MM.1S (cell line): Measurements from ENCODE around the gene ZSCAN29.

Experiments used
- DNase-seq: peaks from one replicate; pipeline ENCODE4 v3.0.0-alpha.2; 2015
- H2AFZ ChIP-seq: fragments of 300-600 bp; sonication (generic); 2 replicates; pipeline ENCODE4 v1.6.0; 2016; ENCODE audit warnings: antibody characterized with exemption, low read length
- H3F3A ChIP-seq: fragments of 300-600 bp; sonication (generic); 2 replicates; pipeline ENCODE4 v1.6.1; 2016; ENCODE audit warnings: mild to moderate bottlenecking, antibody characterized with exemption, low read length, moderate library complexity, mixed read lengths; ENCODE audit not compliant: insufficient read depth
- H3K27ac ChIP-seq: fragments of 300-600 bp; sonication (generic); 2 replicates; pipeline ENCODE4 v1.5.1; 2016; ENCODE audit warnings: mild to moderate bottlenecking, low read length
- H3K27me3 ChIP-seq: fragments of 300-600 bp; sonication (generic); replicated peaks from 2 replicates; pipeline ENCODE4 v1.6.0; 2016; ENCODE audit warnings: low read length; ENCODE audit not compliant: insufficient read depth
- H3K36me3 ChIP-seq: fragments of 300-600 bp; sonication (generic); replicated peaks from 2 replicates; pipeline ENCODE4 v1.6.1; 2016; ENCODE audit warnings: mild to moderate bottlenecking, low read length, mixed read lengths; ENCODE audit not compliant: insufficient read depth
- H3K4me1 ChIP-seq: fragments of 300-600 bp; sonication (generic); 2 replicates; pipeline ENCODE4 v1.6.1; 2016; ENCODE audit warnings: low read length, mixed read lengths
- H3K4me2 ChIP-seq: fragments of 300-600 bp; sonication (generic); 2 replicates; pipeline ENCODE4 v1.6.0; 2016; ENCODE audit warnings: low read depth, low read length
- H3K4me3 ChIP-seq: fragments of 300-600 bp; sonication (generic); 2 replicates; pipeline ENCODE4 v1.5.1; 2016; ENCODE audit warnings: low read length, mixed read lengths
- H3K79me2 ChIP-seq: fragments of 300-600 bp; sonication (generic); 2 replicates; pipeline ENCODE4 v1.6.1; 2016; ENCODE audit warnings: mixed run types, low read length, mixed read lengths
- H3K9ac ChIP-seq: fragments of 300-600 bp; sonication (generic); 2 replicates; pipeline ENCODE4 v1.6.1; 2016; ENCODE audit warnings: low read length, mixed read lengths
- H3K9me2 ChIP-seq: fragments of 300-600 bp; sonication (generic); replicated peaks from 2 replicates; pipeline ENCODE4 v1.6.1; 2016; ENCODE audit warnings: mild to moderate bottlenecking, low read length, mixed read lengths; ENCODE audit not compliant: insufficient read depth
- H3K9me3 ChIP-seq: fragments of 300-600 bp; sonication (generic); replicated peaks from 2 replicates; pipeline ENCODE4 v1.6.1; 2016; ENCODE audit warnings: mild to moderate bottlenecking, low read length, mixed read lengths; ENCODE audit not compliant: insufficient read depth
- H4K20me1 ChIP-seq: fragments of 300-600 bp; sonication (generic); 2 replicates; pipeline ENCODE4 v1.6.1; 2016; ENCODE audit warnings: mild to moderate bottlenecking, low read length, moderate library complexity, mixed read lengths; ENCODE audit not compliant: insufficient read depth
- EZH2 ChIP-seq: fragments of 300-600 bp; sonication (generic); optimal IDR thresholded peaks from 2 replicates; pipeline ENCODE3; 2017; ENCODE audit warnings: low read depth, mild to moderate bottlenecking, antibody characterized with exemption, low read length, mixed read lengths
- EZH2phosphoT487 ChIP-seq: fragments of 300-600 bp; sonication (generic); IDR thresholded peaks from 2 replicates; pipeline ENCODE4 v1.6.1; 2018; ENCODE audit warnings: antibody characterized with exemption, low read length
- TF ChIP-seq, protein P1 (sequence below): fragments of 300-600 bp; sonication (generic); IDR thresholded peaks from 2 replicates; pipeline ENCODE4 v1.5.1; 2016; ENCODE audit warnings: antibody characterized with exemption, low read length, mixed read lengths

Gene ZSCAN29

DNA sequence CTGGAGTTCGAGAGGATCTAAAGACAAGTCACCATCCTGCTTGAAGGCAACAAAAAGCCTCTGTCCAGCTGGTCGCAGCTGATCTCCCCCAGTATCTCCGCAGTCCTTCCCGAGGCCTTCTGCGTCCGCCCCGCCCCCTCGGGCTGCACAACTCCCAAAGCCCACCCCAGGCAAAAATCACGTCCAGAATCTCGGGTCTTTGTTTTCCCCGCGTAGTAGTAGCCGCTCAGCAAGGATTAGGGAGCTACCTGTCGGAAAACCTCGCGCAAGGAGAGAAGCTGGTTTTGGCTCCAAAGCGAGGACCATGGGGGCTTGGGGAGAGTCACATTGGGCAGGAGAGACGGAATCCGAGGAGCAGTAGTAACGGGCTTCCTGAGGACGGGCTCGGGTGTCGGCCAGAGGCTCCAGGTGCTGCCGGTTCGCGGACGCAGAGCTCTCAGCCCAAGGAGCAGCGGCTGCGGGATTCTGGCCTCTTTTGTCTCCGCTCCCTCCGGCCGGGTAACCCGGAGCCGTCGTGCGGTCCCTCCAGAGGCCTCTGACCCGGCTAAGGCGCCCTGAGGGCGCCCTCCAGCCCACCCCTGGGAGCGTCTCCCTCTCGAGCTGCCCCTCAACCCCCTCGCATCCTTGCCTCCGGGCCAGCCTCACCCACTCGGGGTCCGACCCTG, 401 bp downstream of the ZSCAN29 start:
- H3K9ac ChIP-seq: peak overlapping the region; percentile 85
- H3K27ac ChIP-seq: no peak overlapping the region
- peak overlapping the region; percentile 98 for H2AFZ ChIP-seq
- H3K9me2 ChIP-seq: no peaks in the 10 kb centered on the region
- H3K4me1 ChIP-seq: peaks cover 18% of the 10 kb centered on the region
- TF ChIP-seq EZH2 (no peak), EZH2phosphoT487 (no peak)
- TF ChIP-seq, protein P1, sequence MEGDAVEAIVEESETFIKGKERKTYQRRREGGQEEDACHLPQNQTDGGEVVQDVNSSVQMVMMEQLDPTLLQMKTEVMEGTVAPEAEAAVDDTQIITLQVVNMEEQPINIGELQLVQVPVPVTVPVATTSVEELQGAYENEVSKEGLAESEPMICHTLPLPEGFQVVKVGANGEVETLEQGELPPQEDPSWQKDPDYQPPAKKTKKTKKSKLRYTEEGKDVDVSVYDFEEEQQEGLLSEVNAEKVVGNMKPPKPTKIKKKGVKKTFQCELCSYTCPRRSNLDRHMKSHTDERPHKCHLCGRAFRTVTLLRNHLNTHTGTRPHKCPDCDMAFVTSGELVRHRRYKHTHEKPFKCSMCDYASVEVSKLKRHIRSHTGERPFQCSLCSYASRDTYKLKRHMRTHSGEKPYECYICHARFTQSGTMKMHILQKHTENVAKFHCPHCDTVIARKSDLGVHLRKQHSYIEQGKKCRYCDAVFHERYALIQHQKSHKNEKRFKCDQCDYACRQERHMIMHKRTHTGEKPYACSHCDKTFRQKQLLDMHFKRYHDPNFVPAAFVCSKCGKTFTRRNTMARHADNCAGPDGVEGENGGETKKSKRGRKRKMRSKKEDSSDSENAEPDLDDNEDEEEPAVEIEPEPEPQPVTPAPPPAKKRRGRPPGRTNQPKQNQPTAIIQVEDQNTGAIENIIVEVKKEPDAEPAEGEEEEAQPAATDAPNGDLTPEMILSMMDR: no peak
- no peaks in the 10 kb centered on the region for H3K27me3 ChIP-seq
- no peaks in the 10 kb centered on the region for H3F3A ChIP-seq
- H3K4me3 ChIP-seq: peak overlapping the region; percentile 81
- peaks cover 60% of the 10 kb centered on the region for H3K79me2 ChIP-seq
- H3K36me3 ChIP-seq: no peaks in the 10 kb centered on the region; the same call in 1 of the 2 replicates
- H3K4me2 ChIP-seq: peak overlapping the region; percentile 98
- no peak for DNase-seq
- H4K20me1 ChIP-seq: 0 out of 2 replicates have a peak, but pooled peaks cover 5% of the 10 kb centered on the region
- H3K9me3 ChIP-seq: no peaks in the 10 kb centered on the region

DNA sequence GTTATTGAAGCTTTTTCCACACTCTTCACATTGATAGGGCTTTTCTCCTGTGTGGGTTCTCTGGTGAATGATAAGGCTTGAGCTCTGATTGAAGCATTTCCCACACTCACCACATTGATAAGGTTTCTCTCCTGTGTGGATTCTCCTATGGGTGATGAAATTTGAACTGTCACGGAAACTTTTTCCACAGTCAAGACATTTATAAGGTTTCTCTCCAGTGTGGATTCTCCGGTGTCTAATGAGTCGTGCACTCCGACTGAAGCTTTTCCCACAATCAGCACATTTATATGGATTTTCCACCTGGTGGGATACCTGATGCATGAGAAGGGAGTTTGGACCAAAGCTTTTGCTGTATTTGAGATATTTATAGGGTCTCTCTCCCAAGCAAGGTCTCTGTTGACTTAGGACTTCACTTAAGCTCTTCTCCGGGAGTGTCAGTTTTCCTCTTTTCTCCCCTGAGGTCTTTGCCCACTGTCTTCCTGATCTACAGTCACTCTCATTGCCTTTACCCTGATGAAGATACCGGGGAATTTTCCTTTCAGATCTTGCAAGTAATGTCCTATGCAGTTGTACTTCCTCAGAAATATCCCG, 9.4 kb downstream of the ZSCAN29 start:
- no peaks in the 10 kb centered on the region for H3K79me2 ChIP-seq
- no peak overlapping the region for H2AFZ ChIP-seq
- no peaks in the 10 kb centered on the region for H3K9me2 ChIP-seq
- H3K27ac ChIP-seq: no peak overlapping the region
- no peak overlapping the region for H3K4me2 ChIP-seq
- DNase-seq: no peak
- no peaks in the 10 kb centered on the region for H3F3A ChIP-seq
- H3K9me3 ChIP-seq: no peaks in the 10 kb centered on the region
- TF ChIP-seq EZH2 (no peak), EZH2phosphoT487 (no peak)
- TF ChIP-seq, protein P1: no peak
- H4K20me1 ChIP-seq: no peaks in the 10 kb centered on the region
- H3K9ac ChIP-seq: no peak overlapping the region
- H3K4me3 ChIP-seq: no peak overlapping the region
- H3K27me3 ChIP-seq: no peaks in the 10 kb centered on the region
- H3K4me1 ChIP-seq: no peaks in the 10 kb centered on the region
- H3K36me3 ChIP-seq: peaks cover 28% of the 10 kb centered on the region

DNA sequence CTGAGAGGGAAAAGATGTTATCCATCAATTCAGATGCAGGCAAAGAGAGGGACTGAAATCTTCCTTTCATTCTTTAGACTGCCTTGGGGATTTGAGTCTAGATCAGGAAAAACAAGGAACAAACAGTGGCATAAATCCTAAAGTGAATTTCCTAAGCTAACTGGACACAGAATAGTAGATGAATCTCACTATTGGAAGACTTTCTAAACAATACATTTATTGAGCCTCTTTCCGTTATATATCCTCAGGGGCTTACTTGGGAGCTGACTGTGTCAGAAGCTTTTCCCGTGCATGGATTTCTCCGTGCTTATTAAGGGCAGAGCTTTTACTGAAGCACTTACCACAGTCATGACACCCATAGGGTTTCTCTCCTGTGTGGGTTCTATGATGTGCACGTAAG, 10.0 kb downstream of the ZSCAN29 start:
- no peak for DNase-seq
- Histone ChIP-seq H3K27me3 (no peaks in the 10 kb centered on the region), H3K36me3 (peaks cover 28% of the 10 kb centered on the region), H3K4me3 (no peak overlapping the region), H3K9me2 (no peaks in the 10 kb centered on the region), H2AFZ (no peak overlapping the region), H4K20me1 (no peaks in the 10 kb centered on the region), H3K4me1 (no peaks in the 10 kb centered on the region), H3K79me2 (no peaks in the 10 kb centered on the region), H3F3A (no peaks in the 10 kb centered on the region), H3K27ac (no peak overlapping the region), H3K9me3 (no peaks in the 10 kb centered on the region), H3K9ac (no peak overlapping the region), H3K4me2 (no peak overlapping the region)
- no peak for TF ChIP-seq EZH2phosphoT487
- TF ChIP-seq, protein P1: no peak
